Left renal cortex interstitium (tissue), 4 donors: ENCODE results near the gene PLCH2. TPM values are rescaled to one million over a fixed set of nuclear protein-coding genes. Genes with fewer than 3 reads are reported as not detected.
"Not testable (repeated sequence)": the region's sequence is repeated elsewhere in the genome, so short reads cannot be mapped to it uniquely, and the experiment has no call there.

Experiments
- DNase-seq, 4 donors: peaks; one replicate each; pipeline ENCODE4 v3.0.0-alpha.2; 2013; ENCODE audit warnings: low read depth in 4 of 4, low spot score in 2 of 4, missing footprints in 1 of 4
- polyA plus RNA-seq, 4 donors: library from polyadenylated mRNA; unstranded; fragments of 120-200 nt; gene quantifications; one replicate each; pipeline ENCODE4 v1.2.1, GENCODE V29; 2013; ENCODE audit not compliant: insufficient read length in 4 of 4

Gene PLCH2
- polyA plus RNA-seq, 4 donors, result 1.2 to 2.1 (median 1.5) TPM

GRCh38 chr1:2441746-2442145 lies 34.3 kb upstream of the PLCH2 start:
- no peak for DNase-seq

- no peak for DNase-seq
Observed at GRCh38 chr1:2442661-2443060, 33.4 kb upstream of the PLCH2 start.

- DNase-seq, result no peak
Observed at GRCh38 chr1:2443277-2444137, 32.6 kb upstream of the PLCH2 start.

GRCh38 chr1:2444138-2444591 lies 31.9 kb upstream of the PLCH2 start:
- no peak for DNase-seq

- DNase-seq, result no peak
Observed at GRCh38 chr1:2445162-2445822, 30.8 kb upstream of the PLCH2 start.

- no peak for DNase-seq
Observed at GRCh38 chr1:2445823-2446215, 30.3 kb upstream of the PLCH2 start.

GRCh38 chr1:2446394-2446793 lies 29.7 kb upstream of the PLCH2 start:
- DNase-seq, result no peak

GRCh38 chr1:2446861-2447260 lies 29.2 kb upstream of the PLCH2 start:
- no peak for DNase-seq

GRCh38 chr1:2447276-2448097 lies 28.6 kb upstream of the PLCH2 start:
- no peak for DNase-seq

GRCh38 chr1:2448098-2448445 lies 28.0 kb upstream of the PLCH2 start:
- DNase-seq, result no peak

- no peak for DNase-seq
Observed at GRCh38 chr1:2449636-2450454, 26.2 kb upstream of the PLCH2 start.

- DNase-seq, result no peak
Observed at GRCh38 chr1:2451741-2452140, 24.3 kb upstream of the PLCH2 start.

GRCh38 chr1:2452201-2452931 lies 23.7 kb upstream of the PLCH2 start:
- no peak for DNase-seq

- DNase-seq, result no peak
Observed at GRCh38 chr1:2452932-2453315, 23.2 kb upstream of the PLCH2 start.

- no peak for DNase-seq
Observed at GRCh38 chr1:2454227-2454626, 21.9 kb upstream of the PLCH2 start.

GRCh38 chr1:2455757-2456156 lies 20.3 kb upstream of the PLCH2 start:
- DNase-seq, result no peak

- DNase-seq, result no peak
Observed at GRCh38 chr1:2457444-2457843, 18.6 kb upstream of the PLCH2 start.

- DNase-seq, result no peak
Observed at GRCh38 chr1:2458687-2459086, 17.4 kb upstream of the PLCH2 start.

GRCh38 chr1:2459102-2459753 lies 16.9 kb upstream of the PLCH2 start:
- not testable (repeated sequence) for DNase-seq
